Central memory CD4-positive, alpha-beta T cell (primary cell): ENCODE measurements around the gene NMNAT3.
"Not testable (repeated sequence)": the region's sequence is repeated elsewhere in the genome, so short reads cannot be mapped to it uniquely, and the experiment has no call there.

Source experiments
- DNase-seq: peaks from one replicate; pipeline ENCODE4 v3.0.0; 2022

Gene NMNAT3

DNA sequence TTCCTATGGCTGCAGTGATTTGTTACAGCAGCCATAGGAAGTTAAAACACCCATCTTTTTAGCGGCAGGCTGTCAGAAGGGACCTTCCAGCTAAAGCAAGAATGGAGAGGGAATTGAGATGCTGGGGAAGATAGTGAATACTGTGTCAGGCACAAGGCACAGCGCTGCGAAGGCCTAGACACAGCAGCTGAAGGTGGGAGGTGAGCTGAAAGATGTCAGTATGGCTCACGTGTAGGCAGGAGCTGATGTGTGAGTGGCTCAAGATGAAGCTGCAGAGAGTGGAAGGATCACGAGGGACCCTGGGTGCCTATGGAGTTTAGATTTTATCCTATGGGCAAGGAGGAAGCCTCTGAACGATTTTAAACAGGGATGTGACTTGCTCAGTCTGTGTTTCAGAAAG, 44.3 kb downstream of the NMNAT3 start:
- DNase-seq = no peak

DNA sequence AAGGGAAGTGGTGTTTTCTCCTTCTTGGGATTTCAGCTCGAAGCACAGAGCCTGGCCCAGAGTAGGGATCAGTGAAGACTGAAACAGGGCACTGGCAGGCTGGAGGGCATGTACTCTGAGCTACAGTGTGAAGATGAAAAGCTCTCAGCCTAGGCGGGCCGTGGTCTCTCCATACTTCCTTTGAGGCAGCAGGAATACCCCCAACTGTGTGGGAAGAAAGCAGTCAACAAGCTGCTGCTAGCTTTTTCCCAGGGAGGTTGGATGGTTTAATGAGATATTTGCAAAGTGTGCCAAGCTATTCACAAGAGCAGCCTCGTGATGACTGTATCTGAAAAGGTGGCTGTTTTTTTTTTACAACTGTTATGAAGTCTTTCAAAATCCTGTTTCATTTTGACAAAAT, 47.2 kb downstream of the NMNAT3 start:
- no peak for DNase-seq

DNA sequence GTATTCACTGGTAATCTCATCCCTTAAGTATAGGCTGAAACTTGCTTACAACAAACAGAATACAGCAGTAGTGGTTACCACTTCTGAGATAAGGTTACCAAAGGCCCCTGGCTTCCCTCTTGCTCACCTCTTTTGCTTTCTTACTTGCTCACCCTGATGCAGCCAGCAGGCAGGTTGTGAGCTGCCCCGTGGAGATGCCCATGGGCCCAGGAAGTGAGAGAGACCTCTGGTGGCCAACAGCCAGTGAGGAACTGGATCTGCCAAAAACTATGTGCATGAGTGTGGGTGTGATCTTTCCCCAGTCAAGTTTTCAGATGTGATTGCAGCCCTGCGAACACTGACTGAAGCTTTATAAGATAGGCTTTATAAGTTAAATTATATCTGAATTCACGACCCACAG, 48.7 kb downstream of the NMNAT3 start:
- DNase-seq = no peak

DNA sequence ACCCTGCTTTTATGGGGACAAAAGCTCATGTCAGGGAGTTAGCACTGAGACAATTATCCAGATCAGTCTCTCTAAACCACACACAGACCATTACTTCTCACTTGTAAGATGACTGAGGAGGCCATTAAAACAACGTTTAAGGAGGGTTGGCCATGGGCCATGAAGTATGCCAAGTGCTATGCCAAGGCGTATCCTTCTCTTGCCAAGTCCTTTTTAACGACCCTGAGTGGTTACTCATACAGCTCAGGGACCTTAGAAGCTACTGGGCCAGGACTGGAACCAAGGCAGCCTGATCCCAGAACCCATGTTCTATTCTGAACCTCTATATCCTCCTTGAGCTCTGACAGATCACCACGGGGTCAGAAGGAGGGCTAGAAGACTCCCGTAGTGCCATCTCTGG, 50.0 kb downstream of the NMNAT3 start:
- no peak for DNase-seq

DNA sequence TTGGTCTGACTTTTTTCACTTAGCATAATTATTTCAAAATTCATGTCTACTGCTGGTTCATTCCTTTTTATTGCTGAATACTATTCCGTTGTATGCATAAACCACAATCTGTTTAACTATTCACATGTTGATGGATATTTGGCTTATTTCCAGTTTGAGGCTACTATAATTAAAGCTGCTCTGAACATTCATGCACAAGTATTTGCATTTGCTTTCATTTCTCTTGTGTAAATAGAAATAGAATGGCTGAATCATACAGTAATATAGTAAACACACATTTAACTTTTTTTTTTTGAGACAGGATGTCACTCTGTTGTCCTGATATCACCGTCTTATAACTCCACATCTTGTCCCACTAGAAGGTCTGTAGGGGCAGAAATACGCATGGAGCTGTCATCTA, 57.3 kb downstream of the NMNAT3 start:
- no peak for DNase-seq

DNA sequence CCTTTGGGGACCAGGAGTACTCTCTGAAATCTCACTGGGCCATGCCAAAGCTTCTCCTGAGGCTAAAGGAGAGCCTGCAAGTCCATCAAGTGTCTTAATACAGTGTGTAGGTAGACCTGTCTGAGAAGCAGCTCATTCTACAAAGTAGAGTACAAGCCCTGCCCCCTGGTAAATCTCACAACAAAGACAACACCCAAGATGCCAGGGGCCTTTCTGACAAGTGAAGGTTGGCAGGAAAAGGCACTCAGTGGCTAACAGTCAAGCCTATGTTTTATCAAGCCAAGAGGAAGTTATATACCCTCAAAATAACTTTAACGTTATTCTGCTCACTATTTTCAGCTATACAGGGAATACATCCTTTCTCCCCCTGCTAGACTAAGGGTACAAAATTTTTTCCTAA, 58.3 kb downstream of the NMNAT3 start:
- DNase-seq = no peak

DNA sequence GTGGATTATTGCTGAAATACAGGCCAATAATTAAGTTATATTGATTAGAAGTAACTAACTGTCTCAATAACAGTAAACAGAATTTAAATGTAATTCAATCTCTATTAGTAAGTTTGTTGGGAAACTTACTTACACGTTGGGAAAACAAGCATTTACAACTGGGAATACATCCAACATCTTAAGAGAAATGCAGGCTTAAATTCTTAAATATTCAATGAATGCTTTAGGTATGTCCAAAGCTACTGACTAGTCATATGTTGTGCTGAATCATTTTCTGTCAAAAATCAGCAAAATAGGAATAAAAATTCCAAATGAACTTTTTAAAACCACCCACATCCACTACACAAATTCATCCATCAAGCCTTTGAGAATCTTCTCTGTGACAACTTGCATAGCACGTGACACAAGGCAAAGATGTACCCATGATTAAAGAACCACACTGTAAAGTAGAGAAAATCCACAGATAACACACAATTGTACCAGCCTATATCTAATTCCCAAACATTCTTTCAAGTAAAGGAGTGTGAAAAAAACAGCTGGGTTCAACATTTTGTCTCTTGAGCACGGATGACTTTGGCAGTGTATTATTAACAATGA, 60.0 kb downstream of the NMNAT3 start:
- DNase-seq = no peak

DNA sequence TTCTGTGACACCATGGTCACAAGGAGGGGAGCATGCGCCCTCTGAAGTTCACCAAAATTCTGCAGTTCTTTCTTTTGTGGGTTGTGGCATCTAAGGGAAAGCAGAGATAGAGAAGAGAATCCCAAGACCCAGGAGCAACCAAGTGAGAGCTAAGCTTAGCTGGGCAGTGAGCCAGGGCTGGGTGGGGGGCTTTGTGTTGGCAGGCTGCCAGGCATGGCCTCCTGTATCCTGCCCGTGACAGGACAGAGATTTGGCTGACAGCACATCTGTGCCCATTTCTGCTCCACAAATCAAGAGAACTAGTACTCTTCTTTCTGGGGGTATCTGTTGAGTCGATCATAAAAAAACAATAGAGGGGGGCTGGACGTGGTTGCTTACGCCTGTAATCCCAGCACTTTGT, 66.2 kb downstream of the NMNAT3 start:
- DNase-seq = no peak

DNA sequence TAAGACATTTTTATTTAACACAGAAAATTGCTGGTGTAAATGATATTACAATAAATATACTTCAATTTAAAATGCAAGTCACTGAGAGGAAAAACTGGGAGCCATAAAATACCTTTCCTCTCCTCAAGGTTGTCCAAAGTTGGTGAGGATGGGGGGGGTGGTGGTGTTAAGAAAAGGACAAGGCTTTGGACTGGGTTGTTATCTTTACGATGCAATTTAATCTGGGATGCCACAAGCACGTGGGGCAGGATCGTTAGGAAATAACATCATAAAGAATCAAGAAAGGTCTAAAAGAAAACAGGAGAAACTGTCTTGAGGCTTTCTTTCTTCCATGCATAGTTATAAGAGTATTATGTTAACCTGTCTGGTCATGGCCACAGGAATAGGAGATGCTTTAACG, 66.9 kb downstream of the NMNAT3 start:
- DNase-seq = no peak

DNA sequence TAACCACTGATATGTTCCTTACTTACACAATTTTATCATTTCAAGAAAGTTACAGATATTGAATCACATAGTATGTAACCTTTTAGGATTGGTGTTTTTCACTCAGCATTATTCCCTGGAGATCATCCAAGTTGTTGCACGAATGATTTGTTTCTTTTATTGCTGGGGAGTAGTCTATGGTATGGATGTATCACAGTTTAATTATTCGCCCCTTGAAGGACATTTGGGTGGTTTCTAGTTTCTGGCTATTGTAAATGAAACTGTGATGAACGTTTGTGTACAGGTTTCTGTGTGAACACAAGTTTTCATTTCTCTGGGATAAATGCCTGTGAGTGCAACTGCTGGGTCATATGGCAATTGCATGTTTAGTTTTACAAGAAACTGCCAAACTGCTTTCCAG, 68.8 kb downstream of the NMNAT3 start:
- no peak for DNase-seq

DNA sequence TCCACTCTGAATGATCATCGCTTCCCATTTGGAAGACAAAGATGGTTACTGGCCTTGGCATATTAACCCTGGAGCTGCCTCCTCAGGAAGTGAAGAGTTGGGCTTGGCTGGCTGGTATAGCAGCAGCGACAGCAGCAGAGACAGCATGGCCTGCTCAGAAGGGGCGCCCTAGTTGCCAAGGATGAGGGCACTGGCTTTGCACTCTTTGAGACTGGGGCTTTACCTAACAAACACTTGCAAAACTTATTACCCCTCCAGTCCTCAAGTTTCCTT, 69.7 kb downstream of the NMNAT3 start:
- DNase-seq = no peak

DNA sequence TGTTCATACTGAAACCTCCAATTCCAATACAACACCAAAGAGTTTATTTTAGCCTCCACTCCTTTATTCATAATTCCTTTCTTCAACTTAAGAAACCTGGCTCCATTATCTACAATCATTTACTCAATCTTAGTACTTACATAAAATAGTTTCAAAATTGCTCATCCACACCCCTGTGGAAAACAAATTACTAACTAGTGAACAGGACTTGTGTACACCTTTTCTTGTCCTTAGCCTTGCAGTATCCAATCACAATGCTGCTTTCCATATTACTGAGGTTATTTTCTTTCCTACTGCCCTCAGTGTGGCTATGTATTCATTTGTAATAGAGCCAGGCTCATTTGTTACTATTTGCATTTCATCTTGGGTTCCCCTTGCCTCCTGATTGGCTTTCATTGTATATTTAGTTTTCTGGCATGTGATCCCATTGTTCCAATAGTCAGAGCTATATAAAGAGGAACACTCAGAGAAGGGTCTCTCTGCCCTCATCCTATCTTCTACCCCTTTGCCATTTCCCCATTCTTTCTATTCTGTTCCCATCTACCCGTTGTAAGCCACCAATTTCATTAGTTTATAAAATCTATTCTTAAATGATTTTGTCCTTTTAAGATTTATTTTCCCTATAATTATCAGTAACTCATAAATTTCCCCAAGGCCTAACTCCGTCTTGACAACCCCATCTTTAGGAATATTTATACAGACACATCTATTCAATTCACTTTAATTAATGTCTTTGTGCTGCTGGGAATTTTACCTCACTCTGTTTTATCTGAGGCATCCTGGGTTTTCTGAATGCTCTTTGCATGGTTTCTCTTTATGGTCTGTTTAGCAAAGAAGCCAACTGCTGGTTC, 70.3 kb downstream of the NMNAT3 start:
- no peak for DNase-seq

DNA sequence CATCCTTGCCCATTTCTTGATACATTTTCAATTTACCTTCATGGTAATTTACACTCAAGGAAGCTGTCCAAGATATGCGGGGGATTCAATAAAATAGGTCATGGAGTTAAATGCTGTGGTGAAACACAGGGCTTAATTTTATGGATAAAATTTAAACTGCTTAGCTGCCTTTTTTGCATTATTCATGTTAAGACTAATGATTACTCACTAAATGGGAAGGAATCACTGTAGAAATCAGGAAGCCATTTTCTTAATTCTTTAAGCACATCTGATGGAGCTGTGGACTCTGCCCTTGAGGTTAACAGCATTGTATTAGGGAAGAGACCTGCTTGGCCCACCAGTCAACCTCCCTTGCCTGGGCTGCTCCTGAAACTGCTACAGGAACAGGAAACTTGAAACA, 75.8 kb downstream of the NMNAT3 start:
- DNase-seq = no peak

DNA sequence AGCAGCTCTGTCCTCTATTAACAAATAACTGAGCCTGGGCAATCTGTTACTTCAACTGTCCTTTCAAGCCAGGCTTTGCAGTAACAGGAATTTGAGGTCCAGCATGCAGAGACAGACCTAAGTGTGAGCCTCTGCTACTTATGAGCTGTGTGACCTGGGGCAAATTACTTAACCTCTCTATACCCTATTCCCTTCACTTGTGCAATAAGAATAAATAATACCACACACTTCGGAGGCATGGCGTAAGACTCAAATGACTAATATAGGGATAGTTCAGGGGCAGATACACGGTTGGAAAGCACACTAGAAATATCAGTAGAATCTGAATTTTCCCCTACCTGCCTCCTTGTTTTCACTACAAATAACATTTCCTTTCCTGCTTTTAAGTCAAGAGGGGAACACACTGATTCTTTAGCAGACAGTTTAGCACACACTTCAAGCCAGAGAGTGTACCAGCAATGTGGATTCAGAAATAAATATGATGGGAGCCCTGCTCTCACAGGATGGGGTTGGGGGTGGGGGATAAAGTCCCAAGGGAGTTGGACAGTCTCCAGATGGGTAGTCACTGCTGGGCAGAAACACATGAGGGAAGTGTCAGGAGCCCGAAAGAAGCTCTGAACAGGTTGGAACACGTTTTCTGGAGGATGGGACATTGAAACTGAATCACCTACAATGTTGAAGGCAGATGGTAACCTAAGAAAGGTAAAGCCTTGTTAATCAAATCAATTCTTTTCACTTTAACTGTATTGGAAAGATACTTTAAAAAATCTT, 76.4 kb downstream of the NMNAT3 start:
- DNase-seq = no peak

DNA sequence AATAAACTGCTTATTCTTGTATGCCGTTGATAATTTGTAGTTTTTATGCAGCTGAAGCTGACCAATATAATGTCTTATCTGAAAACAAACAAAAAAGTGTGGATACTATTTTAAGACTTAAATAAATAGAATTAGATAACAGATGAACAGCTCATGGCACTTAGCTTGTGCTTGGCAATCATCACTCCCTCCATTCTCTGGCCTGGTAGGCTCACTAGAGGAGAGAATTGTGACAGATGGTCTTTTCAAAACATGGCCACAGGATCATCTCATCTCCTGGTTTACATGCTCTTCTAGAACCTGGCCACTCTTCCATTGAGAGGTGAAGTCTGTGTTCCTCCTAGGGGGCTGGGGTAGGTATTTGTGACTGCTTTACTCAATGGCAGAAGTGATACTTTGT, 79.8 kb downstream of the NMNAT3 start:
- no peak for DNase-seq

DNA sequence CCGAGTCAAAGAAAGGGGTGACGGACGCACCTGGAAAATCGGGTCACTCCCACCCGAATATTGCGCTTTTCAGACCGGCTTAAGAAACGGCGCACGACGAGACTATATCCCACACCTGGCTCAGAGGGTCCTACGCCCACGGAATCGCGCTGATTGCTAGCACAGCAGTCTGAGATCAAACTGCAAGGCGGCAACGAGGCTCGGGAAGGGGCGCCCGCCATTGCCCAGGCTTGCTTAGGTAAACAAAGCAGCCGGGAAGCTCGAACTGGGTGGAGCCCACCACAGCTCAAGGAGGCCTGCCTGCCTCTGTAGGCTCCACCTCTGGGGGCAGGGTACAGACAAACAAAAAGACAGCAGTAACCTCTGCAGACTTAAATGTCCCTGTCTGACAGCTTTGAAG, 86.6 kb downstream of the NMNAT3 start:
- DNase-seq = not testable (repeated sequence)

DNA sequence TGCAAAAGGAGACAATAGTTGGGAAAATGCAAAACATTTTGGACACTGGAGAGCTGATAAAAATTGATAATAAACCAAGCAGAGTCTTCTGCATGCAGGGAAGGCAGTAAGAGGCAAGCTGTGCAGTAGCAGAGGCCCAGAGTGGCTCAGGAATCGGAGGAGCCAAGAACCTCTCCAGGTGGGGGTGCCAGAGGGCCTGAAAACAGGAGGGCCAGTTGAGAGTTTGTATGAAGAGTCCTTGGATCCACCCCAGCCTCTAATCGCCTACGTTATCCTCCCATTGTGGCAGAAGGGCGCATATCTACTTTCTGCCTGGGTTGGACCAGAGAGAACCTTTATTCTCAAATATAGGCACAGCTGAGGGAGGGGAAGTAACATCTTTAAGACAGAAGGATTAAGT, 89.3 kb downstream of the NMNAT3 start:
- no peak for DNase-seq

DNA sequence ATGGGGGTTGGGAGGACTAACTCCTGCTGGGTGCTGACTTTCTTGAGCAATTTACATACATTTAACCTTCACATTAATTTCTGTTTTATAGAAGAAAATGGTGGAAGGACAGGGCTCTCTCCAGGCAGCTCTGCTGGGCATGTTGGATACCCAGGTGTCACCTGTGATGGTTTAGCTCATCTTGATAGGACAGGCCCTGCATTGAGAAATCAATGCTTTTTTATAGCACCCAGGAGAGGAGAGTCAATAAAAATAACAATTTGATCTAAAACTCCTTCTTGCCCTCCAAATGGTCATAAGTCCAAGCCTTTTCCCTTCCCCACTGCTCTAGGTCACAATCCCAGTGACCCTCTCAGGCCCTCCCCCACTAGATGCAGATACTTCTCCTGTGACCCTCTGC, 90.0 kb downstream of the NMNAT3 start:
- no peak for DNase-seq

DNA sequence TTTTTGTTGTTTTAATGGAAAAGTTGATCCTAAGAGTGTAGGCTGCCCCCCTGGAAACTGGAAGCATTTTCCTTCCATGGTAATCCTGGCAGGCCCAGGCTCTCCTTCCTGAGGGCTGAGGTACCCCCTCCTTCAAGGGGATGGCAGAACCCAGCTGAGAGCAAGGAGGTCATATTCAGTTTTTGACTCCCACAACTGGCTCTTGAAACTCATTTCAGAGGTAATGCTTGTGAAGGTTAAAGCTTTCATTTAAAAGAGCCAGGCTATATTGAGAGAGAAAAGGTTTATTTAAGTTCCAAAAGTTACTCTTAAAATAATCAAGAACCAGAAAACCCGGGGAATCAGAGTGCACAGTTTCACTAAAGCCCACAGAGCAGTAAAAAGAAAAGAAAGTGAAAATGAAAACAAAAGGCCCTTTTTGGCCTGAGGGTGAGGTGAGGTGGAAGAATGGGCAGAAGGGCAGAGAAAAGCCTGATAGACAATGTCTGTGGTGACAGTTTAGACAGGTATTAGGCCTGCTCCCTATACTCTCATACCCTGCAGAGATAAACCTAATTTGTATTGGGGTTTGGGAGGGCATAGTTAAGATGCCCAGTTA, 91.3 kb downstream of the NMNAT3 start:
- DNase-seq = no peak

DNA sequence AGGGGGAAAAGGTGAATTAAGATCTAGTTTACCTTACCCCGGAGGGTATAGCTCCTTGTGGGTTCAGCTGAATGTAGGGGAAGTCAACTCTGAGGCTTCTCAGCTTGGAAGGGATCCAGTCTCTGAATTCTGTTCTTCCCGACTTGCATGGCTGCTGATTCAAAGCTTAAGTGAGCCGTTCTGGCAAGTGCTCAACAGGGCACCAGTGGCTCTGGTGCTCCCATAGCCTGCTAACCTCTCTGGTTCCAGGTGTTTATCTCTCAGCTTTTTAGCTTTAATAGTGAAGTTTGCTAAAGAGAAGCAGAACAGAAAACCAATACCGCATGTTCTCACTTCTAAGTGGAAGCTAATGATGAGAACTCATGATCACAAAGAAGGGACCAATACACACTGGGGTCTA, 92.0 kb downstream of the NMNAT3 start:
- no peak for DNase-seq

DNA sequence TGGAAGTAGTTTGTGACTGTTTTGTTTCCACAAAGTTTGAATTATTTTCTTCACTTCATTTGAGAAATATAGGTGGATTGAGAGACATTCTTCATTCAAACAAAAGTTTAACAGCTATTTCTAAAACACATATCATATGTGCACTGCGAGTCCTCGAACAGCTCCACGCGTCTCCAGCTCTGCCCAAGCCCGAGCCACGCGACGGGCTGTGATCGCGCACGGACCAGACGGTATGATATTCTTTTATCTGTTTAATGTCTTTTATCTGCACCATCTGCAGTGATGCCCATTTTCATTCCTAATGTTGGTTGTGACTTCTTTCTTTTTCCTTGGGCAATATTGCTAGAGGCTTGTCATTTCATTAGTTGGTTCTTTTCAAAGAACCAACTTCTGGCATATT, 94.1 kb downstream of the NMNAT3 start:
- DNase-seq = not testable (repeated sequence)

DNA sequence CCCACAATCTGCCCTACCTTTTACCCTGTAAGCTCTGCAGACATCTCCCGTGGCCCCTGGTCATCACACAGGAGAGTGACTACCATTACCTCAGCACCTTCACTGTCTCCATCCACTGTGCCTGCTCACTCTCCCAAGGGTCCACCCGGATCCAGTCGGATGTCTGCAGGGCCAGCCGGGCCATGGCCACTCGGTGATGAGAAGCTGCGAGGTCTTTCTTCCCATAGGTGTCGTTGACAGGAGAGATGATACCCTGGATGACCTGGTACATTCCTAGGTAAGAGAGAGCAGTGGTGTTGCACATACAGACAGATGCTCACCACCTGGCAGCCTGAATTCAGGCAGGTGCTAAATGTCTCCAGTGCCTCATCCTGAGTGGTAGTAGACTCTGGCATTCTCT, 99.0 kb downstream of the NMNAT3 start:
- no peak for DNase-seq

DNA sequence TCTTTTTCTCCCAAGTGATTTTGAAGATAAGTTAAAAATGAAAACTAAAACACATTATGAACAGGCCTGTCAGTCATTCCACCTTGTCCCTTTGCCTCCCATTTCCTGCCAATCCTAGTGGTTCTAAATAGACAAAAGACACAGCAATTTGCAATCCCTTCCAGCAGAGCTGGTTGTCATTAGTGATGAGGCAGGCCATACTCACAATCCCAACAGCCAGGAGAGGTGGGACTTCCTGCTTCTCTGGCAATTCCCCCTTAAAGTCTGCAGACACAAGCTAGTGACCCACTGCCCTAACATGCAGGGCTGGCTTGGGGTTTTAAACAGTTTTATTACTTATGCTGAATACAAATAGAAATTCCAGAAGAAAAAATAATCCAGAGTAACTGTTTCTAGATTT, 99.9 kb downstream of the NMNAT3 start:
- no peak for DNase-seq

DNA sequence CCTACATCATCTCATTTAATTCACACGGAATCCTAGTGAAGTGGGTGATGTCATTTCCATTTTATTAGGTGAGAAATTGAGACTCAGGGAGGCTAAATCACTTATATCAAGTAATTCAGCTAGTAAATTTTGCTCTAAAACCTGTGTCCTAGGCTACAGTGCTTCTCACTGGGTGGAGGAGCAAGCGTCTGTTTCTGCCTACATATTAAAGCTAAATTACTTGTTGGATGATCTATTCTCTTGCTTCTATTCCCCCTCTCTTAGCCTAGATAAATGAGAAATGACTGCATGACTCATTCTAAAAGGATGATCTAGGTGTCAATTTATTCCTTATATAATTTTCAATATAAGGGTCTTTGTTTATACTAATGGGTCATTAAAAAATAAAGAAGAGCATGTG, 100.4 kb downstream of the NMNAT3 start:
- no peak for DNase-seq
